ENCODE results near the gene RPRD1A. TPM values are rescaled to one million over a fixed set of nuclear protein-coding genes. Genes with fewer than 3 reads are reported as not detected.

Gene RPRD1A
- total and polyA plus RNA-seq, 9 of the 15 experiments (the other 6 are each of a cell fraction or from before 2014, with no cell fraction given) = 30.2 to 142 (median 66.0) TPM

- TF ChIP-seq TCFL5 (CRISPR knock-in tag; conservative IDR thresholded peaks at IDR 0.05) = no peak
- TF ChIP-seq RBM17 (IDR thresholded peaks at IDR 0.05; ENCODE audit: borderline replicate concordance, low read depth, low read length) = no peak
- no peak for TF ChIP-seq ZFP30 (CRISPR knock-in tag; IDR thresholded peaks at IDR 0.05; ENCODE audit: borderline replicate concordance)
- no peak for TF ChIP-seq MTF1 (CRISPR knock-in tag; IDR thresholded peaks at IDR 0.05; ENCODE audit: borderline replicate concordance)
- TF ChIP-seq ZNF224 (CRISPR knock-in tag; IDR thresholded peaks at IDR 0.05) = no peak
- TF ChIP-seq HDGF (IDR thresholded peaks at IDR 0.05) = 0 out of 2 replicates have a peak, but pooled peaks have one; percentile 25
- TF ChIP-seq ZNF75A (CRISPR knock-in tag; IDR thresholded peaks at IDR 0.05) = no peak
- TF ChIP-seq DMBX1 (CRISPR knock-in tag; IDR thresholded peaks at IDR 0.05; ENCODE audit: borderline replicate concordance) = no peak
- TF ChIP-seq EGR1 (conservative IDR thresholded peaks at IDR 0.05) = peak; percentile 74
- no peak for TF ChIP-seq RERE (CRISPR knock-in tag; IDR thresholded peaks at IDR 0.05; ENCODE audit: borderline replicate concordance)
- TF ChIP-seq, protein P1, sequence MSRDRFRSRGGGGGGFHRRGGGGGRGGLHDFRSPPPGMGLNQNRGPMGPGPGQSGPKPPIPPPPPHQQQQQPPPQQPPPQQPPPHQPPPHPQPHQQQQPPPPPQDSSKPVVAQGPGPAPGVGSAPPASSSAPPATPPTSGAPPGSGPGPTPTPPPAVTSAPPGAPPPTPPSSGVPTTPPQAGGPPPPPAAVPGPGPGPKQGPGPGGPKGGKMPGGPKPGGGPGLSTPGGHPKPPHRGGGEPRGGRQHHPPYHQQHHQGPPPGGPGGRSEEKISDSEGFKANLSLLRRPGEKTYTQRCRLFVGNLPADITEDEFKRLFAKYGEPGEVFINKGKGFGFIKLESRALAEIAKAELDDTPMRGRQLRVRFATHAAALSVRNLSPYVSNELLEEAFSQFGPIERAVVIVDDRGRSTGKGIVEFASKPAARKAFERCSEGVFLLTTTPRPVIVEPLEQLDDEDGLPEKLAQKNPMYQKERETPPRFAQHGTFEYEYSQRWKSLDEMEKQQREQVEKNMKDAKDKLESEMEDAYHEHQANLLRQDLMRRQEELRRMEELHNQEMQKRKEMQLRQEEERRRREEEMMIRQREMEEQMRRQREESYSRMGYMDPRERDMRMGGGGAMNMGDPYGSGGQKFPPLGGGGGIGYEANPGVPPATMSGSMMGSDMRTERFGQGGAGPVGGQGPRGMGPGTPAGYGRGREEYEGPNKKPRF (IDR thresholded peaks at IDR 0.05; ENCODE audit: low read depth, low read length) = no peak
- TF ChIP-seq HBP1 (CRISPR knock-in tag; IDR thresholded peaks at IDR 0.05) = no peak
- TF ChIP-seq EP300 (IDR thresholded peaks at IDR 0.05; ENCODE audit: low read length) = peak; percentile 64
- peak; percentile 97 for TF ChIP-seq C11orf30 (IDR thresholded peaks at IDR 0.05; ENCODE audit: low read depth)
- TF ChIP-seq, protein P2, sequence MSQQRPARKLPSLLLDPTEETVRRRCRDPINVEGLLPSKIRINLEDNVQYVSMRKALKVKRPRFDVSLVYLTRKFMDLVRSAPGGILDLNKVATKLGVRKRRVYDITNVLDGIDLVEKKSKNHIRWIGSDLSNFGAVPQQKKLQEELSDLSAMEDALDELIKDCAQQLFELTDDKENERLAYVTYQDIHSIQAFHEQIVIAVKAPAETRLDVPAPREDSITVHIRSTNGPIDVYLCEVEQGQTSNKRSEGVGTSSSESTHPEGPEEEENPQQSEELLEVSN (IDR thresholded peaks at IDR 0.05; ENCODE audit: borderline replicate concordance in 1 of 2, extremely low read depth in 1 of 2, insufficient read depth in 1 of 2, insufficient read length in 1 of 2, low read depth in 1 of 2, low read length in 1 of 2, poor library complexity in 1 of 2, severe bottlenecking in 1 of 2) = peak in 1 of 2 experiments; percentile 75
These were observed 95.0 kb downstream of the RPRD1A start, which contains the start of gene RMP24 (continued) for GRCh38 chr18:35972197-35973000.
